HEK293 (cell line): Measurements from ENCODE around the gene DLX4.

Source experiments
- CTCF ChIA-PET: fragments of 350-600 bp; formaldehyde crosslinking; extraction: SDS; loops from one replicate; lab custom pipeline; 2021; ENCODE audit warnings: antibody characterized with exemption; lab: Yijun Ruan, JAX
- POLR2A ChIA-PET: fragments of 300-600 bp; formaldehyde crosslinking; extraction: SDS; loops from one replicate; lab custom pipeline; 2020; ENCODE audit warnings: antibody characterized with exemption, inconsistent platforms; lab: Yijun Ruan, JAX
- H3K27ac ChIP-seq: fragments of 200-500 bp; sonication (Bioruptor generic); 2 replicates; pipeline ENCODE4 v1.5.1; 2014; ENCODE audit warnings: low read depth, low read length, control low read depth, inconsistent platforms; ENCODE audit errors: extremely low read depth
- H3K36me3 ChIP-seq, 2 experiments: fragments of 200-500 bp in 1 of 2; sonication (Bioruptor generic) in 1 of 2; 1 replicate in 1 of 2; 2 replicates in 1 of 2; pipeline ENCODE4 v1.5.1; 2014 to 2017; ENCODE audit warnings: inconsistent platforms in 2 of 2, low read length in 2 of 2; ENCODE audit not compliant: control insufficient read depth in 2 of 2, insufficient read depth in 1 of 2
- H3K4me1 ChIP-seq: fragments of 200-500 bp; sonication (Bioruptor generic); 2 replicates; pipeline ENCODE4 v1.5.1; 2014; ENCODE audit warnings: mild to moderate bottlenecking, low read length, inconsistent platforms; ENCODE audit not compliant: control insufficient read depth, insufficient read depth
- H3K4me3 ChIP-seq: 2 replicates; pipeline ENCODE4 v1.5.1; 2011; ENCODE audit warnings: low read depth, mild to moderate bottlenecking, control low read depth, low read length, moderate library complexity
- H3K9me3 ChIP-seq: fragments of 200-500 bp; sonication (Bioruptor generic); 2 replicates; pipeline ENCODE4 v1.5.1; 2014; ENCODE audit warnings: low read depth, low read length, inconsistent platforms; ENCODE audit not compliant: control insufficient read depth, insufficient read depth
- BCL11A ChIP-seq: fragments of 450-650 bp; formaldehyde crosslinking; IDR thresholded peaks from 2 replicates; pipeline ENCODE4 v1.5.1; 2016; ENCODE audit warnings: low read depth, missing biosample characterization, missing genetic modification characterization
- SETDB1 ChIP-seq: IDR thresholded peaks from one replicate; pipeline ENCODE4 v1.6.1; 2017; ENCODE audit warnings: mild to moderate bottlenecking, low read length, moderate library complexity, mixed read lengths; ENCODE audit not compliant: insufficient read length
- SP7 ChIP-seq: fragments of 450-650 bp; formaldehyde crosslinking; IDR thresholded peaks from 2 replicates; pipeline ENCODE4 v1.5.1; 2016; ENCODE audit warnings: missing biosample characterization, missing genetic modification characterization
- TRIM28 ChIP-seq: IDR thresholded peaks from 2 replicates; pipeline ENCODE4 v1.6.1; 2011; ENCODE audit warnings: low read length, control low read depth, borderline replicate concordance
- ZBTB20 ChIP-seq: fragments of 450-650 bp; formaldehyde crosslinking; IDR thresholded peaks from 2 replicates; pipeline ENCODE4 v1.5.1; 2016; ENCODE audit warnings: missing biosample characterization, missing genetic modification characterization
- ZBTB21 ChIP-seq: fragments of 450-650 bp; formaldehyde crosslinking; IDR thresholded peaks from 2 replicates; pipeline ENCODE4 v1.5.1; 2017; ENCODE audit warnings: missing biosample characterization, missing genetic modification characterization
- ZFP69B ChIP-seq: fragments of 450-650 bp; formaldehyde crosslinking; IDR thresholded peaks from 2 replicates; pipeline ENCODE4 v1.5.1; 2016; ENCODE audit warnings: missing biosample characterization, missing genetic modification characterization
- ZNF112 ChIP-seq: fragments of 450-650 bp; formaldehyde crosslinking; IDR thresholded peaks from 2 replicates; pipeline ENCODE4 v1.5.0; 2017; ENCODE audit warnings: missing biosample characterization, missing genetic modification characterization
- ZNF157 ChIP-seq: fragments of 450-650 bp; formaldehyde crosslinking; IDR thresholded peaks from 2 replicates; pipeline ENCODE4 v1.5.1; 2016; ENCODE audit warnings: missing biosample characterization, missing genetic modification characterization
- ZNF202 ChIP-seq: fragments of 450-650 bp; formaldehyde crosslinking; IDR thresholded peaks from 2 replicates; pipeline ENCODE4 v1.5.1; 2016; ENCODE audit warnings: missing biosample characterization, missing genetic modification characterization, borderline replicate concordance
- ZNF221 ChIP-seq: fragments of 450-650 bp; formaldehyde crosslinking; IDR thresholded peaks from 2 replicates; pipeline ENCODE4 v1.5.1; 2017; ENCODE audit warnings: missing biosample characterization, missing genetic modification characterization, borderline replicate concordance
- ZNF292 ChIP-seq: fragments of 450-650 bp; formaldehyde crosslinking; IDR thresholded peaks from 2 replicates; pipeline ENCODE4 v1.5.1; 2016; ENCODE audit warnings: low read depth, missing biosample characterization, missing genetic modification characterization, borderline replicate concordance
- ZNF366 ChIP-seq: fragments of 450-650 bp; formaldehyde crosslinking; conservative IDR thresholded peaks from 2 replicates; pipeline ENCODE4 v1.5.1; 2016; ENCODE audit warnings: missing biosample characterization, missing genetic modification characterization
- ZNF391 ChIP-seq: fragments of 450-650 bp; formaldehyde crosslinking; IDR thresholded peaks from 2 replicates; pipeline ENCODE4 v1.5.1; 2016; ENCODE audit warnings: low read depth, missing biosample characterization, missing genetic modification characterization, borderline replicate concordance
- ZNF404 ChIP-seq: fragments of 450-650 bp; formaldehyde crosslinking; IDR thresholded peaks from 2 replicates; pipeline ENCODE4 v1.5.1; 2017; ENCODE audit warnings: missing biosample characterization, missing genetic modification characterization
- ZNF501 ChIP-seq: fragments of 450-650 bp; formaldehyde crosslinking; IDR thresholded peaks from 2 replicates; pipeline ENCODE4 v1.5.1; 2016; ENCODE audit warnings: missing biosample characterization, missing genetic modification characterization
- ZNF544 ChIP-seq: fragments of 450-650 bp; formaldehyde crosslinking; IDR thresholded peaks from 2 replicates; pipeline ENCODE4 v1.5.0; 2017; ENCODE audit warnings: missing biosample characterization, missing genetic modification characterization
- ZNF585B ChIP-seq: fragments of 450-650 bp; formaldehyde crosslinking; IDR thresholded peaks from 2 replicates; pipeline ENCODE4 v1.5.1; 2016; ENCODE audit warnings: missing biosample characterization, missing genetic modification characterization
- ZNF600 ChIP-seq: fragments of 450-650 bp; formaldehyde crosslinking; IDR thresholded peaks from 2 replicates; pipeline ENCODE4 v1.5.1; 2016; ENCODE audit warnings: missing biosample characterization, missing genetic modification characterization
- ZNF658 ChIP-seq: fragments of 450-650 bp; formaldehyde crosslinking; IDR thresholded peaks from 2 replicates; pipeline ENCODE4; 2016; ENCODE audit warnings: missing biosample characterization, missing genetic modification characterization
- ZNF701 ChIP-seq: fragments of 450-650 bp; formaldehyde crosslinking; IDR thresholded peaks from 2 replicates; pipeline ENCODE4 v1.5.1; 2016; ENCODE audit warnings: missing biosample characterization, missing genetic modification characterization
- ZNF777 ChIP-seq: fragments of 450-650 bp; formaldehyde crosslinking; IDR thresholded peaks from 2 replicates; pipeline ENCODE4 v1.5.1; 2017; ENCODE audit warnings: missing biosample characterization, missing genetic modification characterization, borderline replicate concordance
- ZNF791 ChIP-seq: fragments of 450-650 bp; formaldehyde crosslinking; IDR thresholded peaks from 2 replicates; pipeline ENCODE4 v1.5.1; 2016; ENCODE audit warnings: missing biosample characterization, missing genetic modification characterization
- ZNF792 ChIP-seq: fragments of 450-650 bp; formaldehyde crosslinking; IDR thresholded peaks from 2 replicates; pipeline ENCODE4 v1.5.1; 2016; ENCODE audit warnings: missing biosample characterization, missing genetic modification characterization
- TF ChIP-seq, protein P1 (sequence below): fragments of 450-650 bp; formaldehyde crosslinking; IDR thresholded peaks from 2 replicates; pipeline ENCODE4 v1.5.1; 2016; ENCODE audit warnings: missing biosample characterization, missing genetic modification characterization, borderline replicate concordance
- TF ChIP-seq, protein P2 (sequence below): fragments of 450-650 bp; formaldehyde crosslinking; IDR thresholded peaks from 2 replicates; pipeline ENCODE4 v1.5.1; 2017; ENCODE audit warnings: missing biosample characterization, missing genetic modification characterization
- TF ChIP-seq, protein P3 (sequence below): fragments of 450-650 bp; formaldehyde crosslinking; IDR thresholded peaks from 2 replicates; pipeline ENCODE4 v1.5.1; 2017; ENCODE audit warnings: missing biosample characterization, missing genetic modification characterization
- TF ChIP-seq, protein P4 (sequence below): fragments of 450-650 bp; formaldehyde crosslinking; IDR thresholded peaks from 2 replicates; pipeline ENCODE4 v1.5.1; 2017; ENCODE audit warnings: missing biosample characterization, missing genetic modification characterization

The DLX4 gene

DNA sequence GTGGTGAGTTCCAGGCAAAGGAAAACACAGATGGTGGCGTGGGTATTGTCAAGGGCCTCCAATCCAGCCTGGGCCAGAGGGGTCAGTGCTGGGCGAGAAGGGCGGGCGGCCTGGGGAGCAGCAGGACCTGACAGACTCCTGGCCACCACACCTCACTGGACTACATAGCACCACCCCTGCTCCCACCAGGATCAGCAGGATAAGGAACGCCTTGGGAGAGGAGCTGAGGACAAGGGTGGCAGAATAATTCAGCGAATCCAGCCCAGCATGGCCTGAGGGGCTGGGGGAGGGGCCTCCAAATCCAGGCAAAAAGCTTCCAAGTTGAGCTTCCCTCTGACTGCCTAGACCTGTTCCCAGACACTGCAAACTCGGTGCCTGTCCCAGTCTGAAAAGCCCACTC is 6.5 kb downstream of the DLX4 start:
- no peaks in the 10 kb centered on the region for H3K9me3 ChIP-seq
- peaks cover 0 to 6% of the 10 kb centered on the region in 2 experiments; a peak in 1 of 3 replicates for H3K36me3 ChIP-seq
- H3K27ac ChIP-seq = peak overlapping the region; percentile 83
- peaks cover 34% of the 10 kb centered on the region for H3K4me1 ChIP-seq
- CTCF ChIA-PET = interaction anchor here (0.6 to 9.1 kb wide), 10 partner anchors 9 to 405 kb away, joined by 3 to 112 read pairs (median 4); partner anchors contain the start of gene DLX3
- TF ChIP-seq ZNF701 (tag by site-specific recombination) = no peak
- TF ChIP-seq ZNF777 (tag by site-specific recombination) = no peak
- TF ChIP-seq ZNF292 = no peak
- TF ChIP-seq ZNF112 (tag by site-specific recombination) = no peak
- TF ChIP-seq ZNF157 = no peak
- no peak for TF ChIP-seq ZNF792 (tag by site-specific recombination)
- no peak for TF ChIP-seq ZNF791 (tag by site-specific recombination)
- no peak for TF ChIP-seq ZNF544 (tag by site-specific recombination)
- no peak overlapping the region for H3K4me3 ChIP-seq
- POLR2A ChIA-PET = interaction anchor here (0.5 to 1.2 kb wide), 3 partner anchors 20 to 423 kb away, joined by 3 to 6 read pairs (median 4); partner anchors contain the start of gene DLX3

DNA sequence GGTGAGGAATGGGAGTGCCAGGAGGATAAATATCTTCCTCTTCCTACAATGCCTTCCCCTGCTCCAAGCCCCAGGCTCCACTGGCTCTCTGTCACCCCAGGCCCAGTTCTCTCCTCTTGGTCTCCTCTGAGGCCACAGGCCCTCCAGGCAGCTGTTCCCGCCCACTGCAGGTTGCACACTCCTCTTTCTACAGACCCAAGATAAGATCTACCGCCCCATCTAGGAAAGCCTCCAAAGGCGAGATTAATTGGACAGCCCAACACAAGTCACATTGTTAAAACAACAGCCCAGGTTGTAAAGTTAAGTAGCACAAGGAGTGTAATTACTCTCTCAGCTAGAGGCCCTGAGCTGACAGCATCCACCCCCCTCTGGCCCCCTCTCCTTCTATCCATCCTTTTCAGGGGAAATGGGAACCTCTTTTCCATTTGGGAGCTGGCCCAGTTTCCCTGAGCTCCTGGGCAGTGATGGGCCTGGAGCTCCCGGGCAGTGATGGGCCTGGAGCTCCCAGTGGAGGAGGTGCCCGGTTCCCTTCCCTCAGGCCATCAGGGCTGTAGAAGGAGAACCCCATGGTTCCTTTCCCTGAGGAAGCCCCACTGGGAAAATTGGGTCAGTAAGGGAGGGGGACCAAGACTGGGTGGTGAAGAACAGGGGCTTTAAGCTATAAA is 7.3 kb downstream of the DLX4 start:
- peaks cover 35% of the 10 kb centered on the region for H3K4me1 ChIP-seq
- POLR2A ChIA-PET = interaction anchor here (0.5 to 1.2 kb wide), 6 partner anchors 8 to 146 kb away, joined by 3 to 9 read pairs (median 6); partner anchors contain the start of gene DLX3
- H3K9me3 ChIP-seq = no peaks in the 10 kb centered on the region
- H3K36me3 ChIP-seq = peaks cover 0 to 6% of the 10 kb centered on the region in 2 experiments; a peak in 1 of 3 replicates
- H3K4me3 ChIP-seq = no peak overlapping the region
- H3K27ac ChIP-seq = peak overlapping the region; percentile 83
- CTCF ChIA-PET = interaction anchor here (0.6 to 9.1 kb wide), 13 partner anchors 8 to 406 kb away, joined by 3 to 112 read pairs (median 4); partner anchors contain the start of gene DLX3
- no peak for TF ChIP-seq ZNF658 (tag by site-specific recombination)
- no peak; the same call in 1 of the 2 replicates for TF ChIP-seq ZNF600
- TF ChIP-seq ZNF202 (tag by site-specific recombination) = no peak
- TF ChIP-seq ZNF404 (tag by site-specific recombination) = no peak
- TF ChIP-seq, protein P1, sequence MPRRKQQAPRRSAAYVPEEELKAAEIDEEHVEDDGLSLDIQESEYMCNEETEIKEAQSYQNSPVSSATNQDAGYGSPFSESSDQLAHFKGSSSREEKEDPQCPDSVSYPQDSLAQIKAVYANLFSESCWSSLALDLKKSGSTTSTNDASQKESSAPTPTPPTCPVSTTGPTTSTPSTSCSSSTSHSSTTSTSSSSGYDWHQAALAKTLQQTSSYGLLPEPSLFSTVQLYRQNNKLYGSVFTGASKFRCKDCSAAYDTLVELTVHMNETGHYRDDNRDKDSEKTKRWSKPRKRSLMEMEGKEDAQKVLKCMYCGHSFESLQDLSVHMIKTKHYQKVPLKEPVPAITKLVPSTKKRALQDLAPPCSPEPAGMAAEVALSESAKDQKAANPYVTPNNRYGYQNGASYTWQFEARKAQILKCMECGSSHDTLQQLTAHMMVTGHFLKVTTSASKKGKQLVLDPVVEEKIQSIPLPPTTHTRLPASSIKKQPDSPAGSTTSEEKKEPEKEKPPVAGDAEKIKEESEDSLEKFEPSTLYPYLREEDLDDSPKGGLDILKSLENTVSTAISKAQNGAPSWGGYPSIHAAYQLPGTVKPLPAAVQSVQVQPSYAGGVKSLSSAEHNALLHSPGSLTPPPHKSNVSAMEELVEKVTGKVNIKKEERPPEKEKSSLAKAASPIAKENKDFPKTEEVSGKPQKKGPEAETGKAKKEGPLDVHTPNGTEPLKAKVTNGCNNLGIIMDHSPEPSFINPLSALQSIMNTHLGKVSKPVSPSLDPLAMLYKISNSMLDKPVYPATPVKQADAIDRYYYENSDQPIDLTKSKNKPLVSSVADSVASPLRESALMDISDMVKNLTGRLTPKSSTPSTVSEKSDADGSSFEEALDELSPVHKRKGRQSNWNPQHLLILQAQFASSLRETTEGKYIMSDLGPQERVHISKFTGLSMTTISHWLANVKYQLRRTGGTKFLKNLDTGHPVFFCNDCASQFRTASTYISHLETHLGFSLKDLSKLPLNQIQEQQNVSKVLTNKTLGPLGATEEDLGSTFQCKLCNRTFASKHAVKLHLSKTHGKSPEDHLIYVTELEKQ (tag by site-specific recombination) = peak; percentile 99
- TF ChIP-seq ZNF157 = no peak
- no peak for TF ChIP-seq ZNF221 (tag by site-specific recombination)
- peak; percentile 100 for TF ChIP-seq SP7 (tag by site-specific recombination)
- TF ChIP-seq ZBTB21 (tag by site-specific recombination) = peak; percentile 41; the same call in 1 of the 2 replicates
- TF ChIP-seq, protein P2, sequence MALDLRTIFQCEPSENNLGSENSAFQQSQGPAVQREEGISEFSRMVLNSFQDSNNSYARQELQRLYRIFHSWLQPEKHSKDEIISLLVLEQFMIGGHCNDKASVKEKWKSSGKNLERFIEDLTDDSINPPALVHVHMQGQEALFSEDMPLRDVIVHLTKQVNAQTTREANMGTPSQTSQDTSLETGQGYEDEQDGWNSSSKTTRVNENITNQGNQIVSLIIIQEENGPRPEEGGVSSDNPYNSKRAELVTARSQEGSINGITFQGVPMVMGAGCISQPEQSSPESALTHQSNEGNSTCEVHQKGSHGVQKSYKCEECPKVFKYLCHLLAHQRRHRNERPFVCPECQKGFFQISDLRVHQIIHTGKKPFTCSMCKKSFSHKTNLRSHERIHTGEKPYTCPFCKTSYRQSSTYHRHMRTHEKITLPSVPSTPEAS (tag by site-specific recombination) = peak; percentile 45; the same call in 1 of the 2 replicates
- TF ChIP-seq SETDB1 = no peak
- TF ChIP-seq BCL11A = peak; percentile 96
- TF ChIP-seq ZFP69B (tag by site-specific recombination) = peak; percentile 83
- TF ChIP-seq TRIM28 = peak; percentile 76; the same call in 1 of the 2 replicates
- TF ChIP-seq, protein P3, sequence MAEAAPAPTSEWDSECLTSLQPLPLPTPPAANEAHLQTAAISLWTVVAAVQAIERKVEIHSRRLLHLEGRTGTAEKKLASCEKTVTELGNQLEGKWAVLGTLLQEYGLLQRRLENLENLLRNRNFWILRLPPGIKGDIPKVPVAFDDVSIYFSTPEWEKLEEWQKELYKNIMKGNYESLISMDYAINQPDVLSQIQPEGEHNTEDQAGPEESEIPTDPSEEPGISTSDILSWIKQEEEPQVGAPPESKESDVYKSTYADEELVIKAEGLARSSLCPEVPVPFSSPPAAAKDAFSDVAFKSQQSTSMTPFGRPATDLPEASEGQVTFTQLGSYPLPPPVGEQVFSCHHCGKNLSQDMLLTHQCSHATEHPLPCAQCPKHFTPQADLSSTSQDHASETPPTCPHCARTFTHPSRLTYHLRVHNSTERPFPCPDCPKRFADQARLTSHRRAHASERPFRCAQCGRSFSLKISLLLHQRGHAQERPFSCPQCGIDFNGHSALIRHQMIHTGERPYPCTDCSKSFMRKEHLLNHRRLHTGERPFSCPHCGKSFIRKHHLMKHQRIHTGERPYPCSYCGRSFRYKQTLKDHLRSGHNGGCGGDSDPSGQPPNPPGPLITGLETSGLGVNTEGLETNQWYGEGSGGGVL (tag by site-specific recombination) = peak; percentile 97
- TF ChIP-seq ZNF501 (tag by site-specific recombination) = peak; percentile 81; the same call in 1 of the 2 replicates
- TF ChIP-seq ZBTB20 (tag by site-specific recombination) = peak; percentile 19; the same call in 1 of the 2 replicates
- peak; percentile 96 for TF ChIP-seq ZNF391
- TF ChIP-seq, protein P4, sequence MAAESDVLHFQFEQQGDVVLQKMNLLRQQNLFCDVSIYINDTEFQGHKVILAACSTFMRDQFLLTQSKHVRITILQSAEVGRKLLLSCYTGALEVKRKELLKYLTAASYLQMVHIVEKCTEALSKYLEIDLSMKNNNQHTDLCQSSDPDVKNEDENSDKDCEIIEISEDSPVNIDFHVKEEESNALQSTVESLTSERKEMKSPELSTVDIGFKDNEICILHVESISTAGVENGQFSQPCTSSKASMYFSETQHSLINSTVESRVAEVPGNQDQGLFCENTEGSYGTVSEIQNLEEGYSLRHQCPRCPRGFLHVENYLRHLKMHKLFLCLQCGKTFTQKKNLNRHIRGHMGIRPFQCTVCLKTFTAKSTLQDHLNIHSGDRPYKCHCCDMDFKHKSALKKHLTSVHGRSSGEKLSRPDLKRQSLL = peak; percentile 33
- TF ChIP-seq ZNF366 (tag by site-specific recombination) = peak; percentile 95
- TF ChIP-seq ZNF585B (tag by site-specific recombination) = no peak
